HCT116 (cell line): ENCODE data around the gene CA10. TPM values are rescaled to one million over a fixed set of nuclear protein-coding genes. Genes with fewer than 3 reads are reported as not detected.

Experiments
- ATAC-seq: fragments of 200-7000 bp; cut with Tn5 transposase; 2 replicates; pipeline ENCODE4 v1.9.1; 2020; ENCODE audit warnings: mild to moderate bottlenecking, moderate library complexity
- BruUV-seq: library from RNA; stranded (reverse); fragments of 400-500 nt; replicated peaks from 2 replicates; lab custom pipeline; 2021; lab: Mats Ljungman, UMichigan
- CTCF ChIA-PET: fragments of 300-600 bp; sonication (Branson Sonifier 250); formaldehyde crosslinking; loops from one replicate; lab custom pipeline; 2021; ENCODE audit warnings: antibody characterized with exemption; lab: Charles Lee
- POLR2A ChIA-PET: fragments of 300-600, 350-600 bp; sonication (Branson Sonifier 250); formaldehyde crosslinking; loops from one replicate; lab custom pipeline; 2021; ENCODE audit warnings: antibody characterized with exemption; lab: Charles Lee
- RAD21 ChIA-PET, 2 experiments: fragments of 300-600 bp; sonication (Branson Sonifier 250); formaldehyde crosslinking; loops; one replicate each; lab custom pipeline; 2023; ENCODE audit warnings: low total read pairs in 2 of 2; ENCODE audit not compliant: uncharacterized antibody in 2 of 2, unreplicated experiment in 2 of 2, low non-redundant PET in 1 of 2; lab: Charles Lee
- DNase-seq: peaks from one replicate; pipeline ENCODE4 v3.0.0-alpha.2; 2010; ENCODE audit warnings: low read depth, low spot score
- H2AFZ ChIP-seq: fragments of 200-600 bp; shearing (Covaris generic), sonication (generic); 2 replicates; pipeline ENCODE4 v1.6.1; 2017; ENCODE audit warnings: low read depth, mixed run types, mixed read lengths, antibody characterized with exemption, low read length; ENCODE audit not compliant: poor library complexity, severe bottlenecking
- H3K27ac ChIP-seq: 2 replicates; pipeline ENCODE4 v1.5.1; 2012; ENCODE audit warnings: low read depth, low read length
- H3K27me3 ChIP-seq: fragments of 200-600 bp; sonication (generic); 2 replicates; pipeline ENCODE4 v1.6.1; 2016; ENCODE audit warnings: mixed run types, low read length, mixed read lengths; ENCODE audit not compliant: insufficient read depth
- H3K36me3 ChIP-seq, 2 experiments: fragments of 200-500 bp in 1 of 2; fragments of 200-600 bp in 1 of 2; sonication (Bioruptor generic) in 1 of 2; sonication (generic) in 1 of 2; 2 replicates each; pipeline versions ENCODE4 v1.5.1 to v1.6.1; 2014 to 2016; ENCODE audit warnings: low read length in 2 of 2, inconsistent platforms in 1 of 2, mixed read lengths in 1 of 2, mixed run types in 1 of 2; ENCODE audit not compliant: insufficient read depth in 2 of 2, control insufficient read depth in 1 of 2
- H3K4me1 ChIP-seq, 2 experiments: fragments of 200-600 bp in 1 of 2; sonication (generic) in 1 of 2; 2 replicates each; pipeline versions ENCODE4 v1.5.1 to v1.6.1; 2012 to 2017; ENCODE audit warnings: low read length in 2 of 2, inconsistent platforms in 1 of 2, mild to moderate bottlenecking in 1 of 2, mixed read lengths in 1 of 2, mixed run types in 1 of 2, moderate library complexity in 1 of 2; ENCODE audit not compliant: insufficient read depth in 2 of 2, control insufficient read depth in 1 of 2
- H3K4me2 ChIP-seq: fragments of 200-600 bp; sonication (generic); 2 replicates; pipeline ENCODE4 v1.6.1; 2017; ENCODE audit warnings: mixed run types, low read length, mixed read lengths
- H3K4me3 ChIP-seq, 2 experiments: fragments of 200-600 bp in 1 of 2; sonication (generic) in 1 of 2; replicated peaks in 1 of 2; 2 replicates each; pipeline ENCODE4 v1.5.1; 2011 to 2016; ENCODE audit warnings: low read length in 2 of 2, control low read depth in 1 of 2, low read depth in 1 of 2, mild to moderate bottlenecking in 1 of 2, mixed read lengths in 1 of 2, mixed run types in 1 of 2
- H3K79me2 ChIP-seq: fragments of 200-600 bp; sonication (generic); 2 replicates; pipeline ENCODE4 v1.6.1; 2017; ENCODE audit warnings: mild to moderate bottlenecking, mixed run types, low read length, moderate library complexity, mixed read lengths; ENCODE audit not compliant: insufficient read depth
- H3K9ac ChIP-seq: fragments of 200-600 bp; sonication (generic); 2 replicates; pipeline ENCODE4 v1.6.1; 2016; ENCODE audit warnings: low read length, mixed read lengths
- H3K9me2 ChIP-seq: fragments of 200-600 bp; sonication (generic), shearing (Covaris generic); 2 replicates; pipeline ENCODE4 v1.6.1; 2017; ENCODE audit warnings: mixed run types, mild to moderate bottlenecking, moderate library complexity; ENCODE audit not compliant: insufficient read depth
- H3K9me3 ChIP-seq, 2 experiments: fragments of 200-500 bp in 1 of 2; fragments of 200-600 bp in 1 of 2; sonication (Bioruptor generic) in 1 of 2; sonication (generic) in 1 of 2; 2 replicates each; pipeline ENCODE4 v1.6.1; 2014 to 2017; ENCODE audit warnings: low read length in 2 of 2, mixed read lengths in 2 of 2, inconsistent platforms in 1 of 2, low read depth in 1 of 2, mild to moderate bottlenecking in 1 of 2, mixed run types in 1 of 2, moderate library complexity in 1 of 2; ENCODE audit not compliant: control insufficient read depth in 1 of 2, insufficient read depth in 1 of 2
- H4K20me1 ChIP-seq: fragments of 200-600 bp; sonication (generic), shearing (Covaris generic); 2 replicates; pipeline ENCODE4 v1.6.1; 2017; ENCODE audit warnings: mixed run types, mild to moderate bottlenecking, moderate library complexity; ENCODE audit not compliant: insufficient read depth
- CBX3 ChIP-seq: IDR thresholded peaks from 2 replicates; pipeline ENCODE4 v1.6.1; 2012; ENCODE audit warnings: low read depth
- CTCF ChIP-seq, 3 experiments: fragments of 200-600 bp in 1 of 3; sonication (generic) in 1 of 3; IDR thresholded peaks in 2 of 3; conservative IDR thresholded peaks in 1 of 3; 2 replicates each; pipeline ENCODE4 v1.5.1; 2012 to 2017; ENCODE audit warnings: low read depth in 2 of 3, low read length in 2 of 3, antibody characterized with exemption in 1 of 3, borderline replicate concordance in 1 of 3, control low read depth in 1 of 3, mild to moderate bottlenecking in 1 of 3, mixed read lengths in 1 of 3, mixed run types in 1 of 3, moderate library complexity in 1 of 3; ENCODE audit not compliant: insufficient read depth in 1 of 3
- EGR1 ChIP-seq: IDR thresholded peaks from 2 replicates; pipeline ENCODE4 v1.6.1; 2012; ENCODE audit warnings: low read depth
- ELF1 ChIP-seq: IDR thresholded peaks from 2 replicates; pipeline ENCODE4 v1.6.1; 2012; ENCODE audit warnings: low read depth, borderline replicate concordance
- EZH2 ChIP-seq: fragments of 200-600 bp; sonication (generic); IDR thresholded peaks from 2 replicates; pipeline ENCODE4 v1.6.1; 2017; ENCODE audit warnings: antibody characterized with exemption, mixed run types
- EZH2phosphoT487 ChIP-seq: fragments of 200-600 bp; IDR thresholded peaks from 2 replicates; pipeline ENCODE4 v1.6.1; 2018; ENCODE audit warnings: antibody characterized with exemption, borderline replicate concordance
- FOSL1 ChIP-seq: IDR thresholded peaks from 2 replicates; pipeline ENCODE4 v1.6.1; 2012; ENCODE audit warnings: low read depth
- JUND ChIP-seq: IDR thresholded peaks from 2 replicates; pipeline ENCODE4 v1.6.1; 2012
- MAX ChIP-seq: IDR thresholded peaks from 2 replicates; pipeline ENCODE4 v1.6.1; 2012
- POLR2AphosphoS5 ChIP-seq: IDR thresholded peaks from 2 replicates; pipeline ENCODE4 v1.6.1; 2011; ENCODE audit warnings: mild to moderate bottlenecking, low read depth, low read length, moderate library complexity
- RAD21 ChIP-seq: IDR thresholded peaks from 2 replicates; pipeline ENCODE4 v1.6.1; 2012; ENCODE audit warnings: low read depth, mild to moderate bottlenecking
- REST ChIP-seq: IDR thresholded peaks from 2 replicates; pipeline ENCODE4 v1.6.1; 2012; ENCODE audit warnings: low read depth
- SP1 ChIP-seq: IDR thresholded peaks from 2 replicates; pipeline ENCODE4 v1.6.1; 2012; ENCODE audit warnings: low read depth
- YY1 ChIP-seq: IDR thresholded peaks from 2 replicates; pipeline ENCODE4 v1.6.1; 2011; ENCODE audit warnings: low read length, low read depth, moderate library complexity, mild to moderate bottlenecking; ENCODE audit not compliant: insufficient replicate concordance; ENCODE audit errors: extremely low read depth
- ZNF274 ChIP-seq: fragments of 200-500 bp; sonication (Bioruptor generic); IDR thresholded peaks from 2 replicates; pipeline ENCODE4 v1.6.1; 2014; ENCODE audit warnings: mild to moderate bottlenecking, low read depth, low read length, inconsistent platforms
- intact Hi-C: fragments of 100-400 bp; cut with micrococcal nuclease; formaldehyde crosslinking; loops from 2 replicates; pipeline ENCODE4 v1.10.0; 2022
- total RNA-seq: library from RNA; stranded (reverse); gene quantifications from one replicate; pipeline ENCODE4 v1.2.1, GENCODE V29; 2021; ENCODE audit not compliant: unreplicated experiment
- TF ChIP-seq, protein P1 (sequence below): IDR thresholded peaks from 2 replicates; pipeline ENCODE4 v1.6.1; 2011; ENCODE audit warnings: mild to moderate bottlenecking, low read length, moderate library complexity; ENCODE audit not compliant: insufficient replicate concordance; ENCODE audit errors: extremely low read depth

CA10 gene
- total RNA-seq, 1 experiment from 2014 or later: not detected

- ChIA-PET RAD21 (no interaction called here), POLR2A (no interaction called here), CTCF (no interaction called here)
- Histone ChIP-seq H3K79me2 (no peaks in the 10 kb centered on the region), H3K9ac (no peak overlapping the region), H3K27ac (no peak overlapping the region), H3K4me1 (no peaks in the 10 kb centered on the region), H3K4me2 (no peak overlapping the region), H2AFZ (no peak overlapping the region), H4K20me1 (no peaks in the 10 kb centered on the region), H3K27me3 (no peaks in the 10 kb centered on the region), H3K36me3 (no peaks in the 10 kb centered on the region), H3K9me2 (no peaks in the 10 kb centered on the region), H3K9me3 (no peaks in the 10 kb centered on the region), H3K4me3 (no peak overlapping the region)
- intact Hi-C loops: no loop called here
- DNase-seq (no peak), ATAC-seq (no peak)
- TF ChIP-seq EGR1 (no peak), ELF1 (no peak), MAX (no peak), FOSL1 (no peak), YY1 (no peak), EZH2 (no peak), SP1 (no peak), RAD21 (no peak), CTCF (IDR thresholded peaks at IDR 0.05 in 2 of 3, conservative IDR thresholded peaks at IDR 0.05 in 1 of 3; ENCODE audit: borderline replicate concordance in 1 of 3, insufficient read depth in 1 of 3, low read depth in 2 of 3, low read length in 2 of 3) (no peak), POLR2AphosphoS5 (no peak), JUND (no peak), REST (no peak), CBX3 (no peak), ZNF274 (no peak), EZH2phosphoT487 (no peak)
- TF ChIP-seq, protein P1, sequence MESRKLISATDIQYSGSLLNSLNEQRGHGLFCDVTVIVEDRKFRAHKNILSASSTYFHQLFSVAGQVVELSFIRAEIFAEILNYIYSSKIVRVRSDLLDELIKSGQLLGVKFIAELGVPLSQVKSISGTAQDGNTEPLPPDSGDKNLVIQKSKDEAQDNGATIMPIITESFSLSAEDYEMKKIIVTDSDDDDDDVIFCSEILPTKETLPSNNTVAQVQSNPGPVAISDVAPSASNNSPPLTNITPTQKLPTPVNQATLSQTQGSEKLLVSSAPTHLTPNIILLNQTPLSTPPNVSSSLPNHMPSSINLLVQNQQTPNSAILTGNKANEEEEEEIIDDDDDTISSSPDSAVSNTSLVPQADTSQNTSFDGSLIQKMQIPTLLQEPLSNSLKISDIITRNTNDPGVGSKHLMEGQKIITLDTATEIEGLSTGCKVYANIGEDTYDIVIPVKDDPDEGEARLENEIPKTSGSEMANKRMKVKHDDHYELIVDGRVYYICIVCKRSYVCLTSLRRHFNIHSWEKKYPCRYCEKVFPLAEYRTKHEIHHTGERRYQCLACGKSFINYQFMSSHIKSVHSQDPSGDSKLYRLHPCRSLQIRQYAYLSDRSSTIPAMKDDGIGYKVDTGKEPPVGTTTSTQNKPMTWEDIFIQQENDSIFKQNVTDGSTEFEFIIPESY: no peak
- no TSS peak for BruUV-seq
Measured at GRCh38 chr17:51805185-51805584, 353.3 kb downstream of the CA10 start.
